GM12892 (cell line): ENCODE measurements around the gene C1QL1.

Experiments
- DNase-seq: peaks from one replicate; pipeline ENCODE4 v3.0.0; 2011; ENCODE audit not compliant: insufficient read length
- FAIRE-seq: peaks from 2 replicates; lab custom pipeline; 2011; peaks lifted over from hg19 to GRCh38; lab: Jason Lieb, UNC
- POLR2A ChIP-seq: IDR thresholded peaks from 2 replicates; pipeline ENCODE4 v1.6.1; 2011; ENCODE audit warnings: low read depth, low read length, control low read depth
- POLR2AphosphoS5 ChIP-seq: IDR thresholded peaks from 2 replicates; pipeline ENCODE4 v1.6.1; 2011; ENCODE audit warnings: low read depth, low read length, control low read depth
- TAF1 ChIP-seq: IDR thresholded peaks from 2 replicates; pipeline ENCODE4 v1.6.1; 2011; ENCODE audit warnings: low read depth, mild to moderate bottlenecking, control low read depth, low read length, borderline replicate concordance

The C1QL1 gene

GRCh38 chr17:45001310-45001709 is 33.2 kb upstream of the C1QL1 start:
- FAIRE-seq = no peak
- DNase-seq = no peak
- no peak for TF ChIP-seq TAF1
- no peak for TF ChIP-seq POLR2A
- TF ChIP-seq POLR2AphosphoS5 = no peak

- DNase-seq (no peak), FAIRE-seq (no peak)
- TF ChIP-seq POLR2AphosphoS5 (no peak), TAF1 (no peak), POLR2A (no peak)
Measured at GRCh38 chr17:44999433-44999832, 31.3 kb upstream of the C1QL1 start.

GRCh38 chr17:44998646-44999045 is 30.5 kb upstream of the C1QL1 start:
- no peak for TF ChIP-seq TAF1
- TF ChIP-seq POLR2AphosphoS5 = no peak
- no peak for TF ChIP-seq POLR2A
- DNase-seq (no peak), FAIRE-seq (no peak)

- DNase-seq (no peak), FAIRE-seq (no peak)
- TF ChIP-seq TAF1 (no peak), POLR2A (no peak), POLR2AphosphoS5 (no peak)
Measured at GRCh38 chr17:44997733-44998520, 29.8 kb upstream of the C1QL1 start.

GRCh38 chr17:44996304-44996703 is 28.2 kb upstream of the C1QL1 start:
- TF ChIP-seq TAF1 (no peak), POLR2A (no peak), POLR2AphosphoS5 (no peak)
- FAIRE-seq = no peak
- DNase-seq = no peak

GRCh38 chr17:44995436-44996001 is 27.4 kb upstream of the C1QL1 start:
- no peak for FAIRE-seq
- TF ChIP-seq POLR2AphosphoS5 = no peak
- TF ChIP-seq TAF1 = no peak
- TF ChIP-seq POLR2A = no peak
- no peak for DNase-seq

GRCh38 chr17:44992242-44992939 is 24.3 kb upstream of the C1QL1 start:
- DNase-seq = no peak
- no peak for TF ChIP-seq POLR2A
- no peak for TF ChIP-seq POLR2AphosphoS5
- no peak for FAIRE-seq

GRCh38 chr17:44990994-44991393 is 22.9 kb upstream of the C1QL1 start:
- no peak for FAIRE-seq
- DNase-seq = no peak
- TF ChIP-seq POLR2AphosphoS5 (no peak), POLR2A (no peak), TAF1 (no peak)

GRCh38 chr17:44989552-44990138 is 21.5 kb upstream of the C1QL1 start:
- no peak for FAIRE-seq
- no peak for TF ChIP-seq POLR2AphosphoS5
- no peak for TF ChIP-seq POLR2A
- TF ChIP-seq TAF1 = no peak

GRCh38 chr17:44988044-44988942 is 20.2 kb upstream of the C1QL1 start:
- DNase-seq (no peak), FAIRE-seq (no peak)
- no peak for TF ChIP-seq POLR2AphosphoS5
- TF ChIP-seq TAF1 = no peak
- no peak for TF ChIP-seq POLR2A

More at GRCh38 chr17:44989552-44990138, 21.5 kb upstream of the C1QL1 start:
- no peak for DNase-seq

GRCh38 chr17:44983563-44983962 is 15.5 kb upstream of the C1QL1 start:
- TF ChIP-seq TAF1 = no peak
- no peak for TF ChIP-seq POLR2A
- no peak for TF ChIP-seq POLR2AphosphoS5
- DNase-seq = no peak
- no peak for FAIRE-seq
